Ectodermal cell (in vitro differentiated cells): ENCODE results near the gene NKD2.
A peak's percentile ranks its signal among the peaks of the same experiment; 100 is the strongest.
"Not testable (repeated sequence)": the region's sequence is repeated elsewhere in the genome, so short reads cannot be mapped to it uniquely, and the experiment has no call there.

ENCODE experiments used
- H3K27ac ChIP-seq: 2 replicates; pipeline ENCODE4 v1.7.0; 2013; ENCODE audit warnings: mild to moderate bottlenecking, low read depth, low read length; ENCODE audit not compliant: insufficient read depth, poor library complexity, severe bottlenecking
- H3K27me3 ChIP-seq: 2 replicates; pipeline ENCODE4 v1.7.0; 2013; ENCODE audit warnings: mild to moderate bottlenecking, low read length; ENCODE audit not compliant: insufficient read depth, control insufficient read depth, poor library complexity, severe bottlenecking
- H3K36me3 ChIP-seq: one replicate; pipeline ENCODE4 v1.7.0; 2013; ENCODE audit warnings: low read length; ENCODE audit not compliant: control insufficient read depth, insufficient read depth
- H3K4me1 ChIP-seq: one replicate; pipeline ENCODE4 v1.7.0; 2013; ENCODE audit warnings: low read length; ENCODE audit not compliant: control insufficient read depth, insufficient read depth
- H3K4me3 ChIP-seq: 2 replicates; pipeline ENCODE4 v1.7.0; 2013; ENCODE audit warnings: low read depth, low read length, control low read depth; ENCODE audit not compliant: insufficient read depth
- H3K9me3 ChIP-seq: 2 replicates; pipeline ENCODE4 v1.7.0; 2013; ENCODE audit warnings: mild to moderate bottlenecking, low read length, moderate library complexity; ENCODE audit not compliant: control insufficient read depth
- WGBS, 2 experiments: methylation state at CpG; one replicate each; pipeline ENCODE4 v1.1.7; 2013; ENCODE audit warnings: missing lambda C conversion rate in 2 of 2; 5-methylcytosine and 5-hydroxymethylcytosine counted together

The NKD2 gene

GRCh38 chr5:1000329-1000728 lies 8.3 kb upstream of the NKD2 start:
- H3K27ac ChIP-seq: no peak overlapping the region
- no peaks in the 10 kb centered on the region for H3K9me3 ChIP-seq
- no peak overlapping the region for H3K4me3 ChIP-seq
- H3K27me3 ChIP-seq: peaks cover 24% of the 10 kb centered on the region
- H3K36me3 ChIP-seq: no peaks in the 10 kb centered on the region
- no peaks in the 10 kb centered on the region for H3K4me1 ChIP-seq
- WGBS, 2 experiments: 92 to 93% methylated on average over 9 of the region's 9 CpGs

DNA sequence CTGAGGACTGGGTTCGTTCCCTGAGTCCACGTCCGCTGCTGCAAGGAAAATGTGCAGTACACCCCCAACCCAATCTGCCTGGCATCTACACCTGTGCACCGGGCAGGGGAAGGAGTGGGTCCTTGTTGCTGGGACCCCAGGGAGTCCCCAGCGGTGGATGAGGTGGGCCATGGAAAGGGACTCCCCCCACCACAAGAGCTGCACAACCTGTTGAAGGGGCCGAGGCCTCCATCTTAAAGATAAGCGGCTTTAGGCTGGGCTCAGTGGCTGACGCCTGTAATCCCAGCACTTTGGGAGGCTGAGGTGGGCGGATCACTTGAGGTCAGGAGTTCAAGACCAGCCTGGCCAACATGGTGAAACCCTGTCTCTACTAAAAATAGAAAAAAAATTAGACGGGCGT lies 7.8 kb upstream of the NKD2 start:
- WGBS, 2 experiments: 92% methylated on average over 11 of the region's 11 CpGs
- H3K9me3 ChIP-seq, H3K27ac ChIP-seq, H3K36me3 ChIP-seq, H3K4me3 ChIP-seq, H3K4me1 ChIP-seq: not testable (repeated sequence)
- H3K27me3 ChIP-seq: peaks cover 29% of the 10 kb centered on the region

DNA sequence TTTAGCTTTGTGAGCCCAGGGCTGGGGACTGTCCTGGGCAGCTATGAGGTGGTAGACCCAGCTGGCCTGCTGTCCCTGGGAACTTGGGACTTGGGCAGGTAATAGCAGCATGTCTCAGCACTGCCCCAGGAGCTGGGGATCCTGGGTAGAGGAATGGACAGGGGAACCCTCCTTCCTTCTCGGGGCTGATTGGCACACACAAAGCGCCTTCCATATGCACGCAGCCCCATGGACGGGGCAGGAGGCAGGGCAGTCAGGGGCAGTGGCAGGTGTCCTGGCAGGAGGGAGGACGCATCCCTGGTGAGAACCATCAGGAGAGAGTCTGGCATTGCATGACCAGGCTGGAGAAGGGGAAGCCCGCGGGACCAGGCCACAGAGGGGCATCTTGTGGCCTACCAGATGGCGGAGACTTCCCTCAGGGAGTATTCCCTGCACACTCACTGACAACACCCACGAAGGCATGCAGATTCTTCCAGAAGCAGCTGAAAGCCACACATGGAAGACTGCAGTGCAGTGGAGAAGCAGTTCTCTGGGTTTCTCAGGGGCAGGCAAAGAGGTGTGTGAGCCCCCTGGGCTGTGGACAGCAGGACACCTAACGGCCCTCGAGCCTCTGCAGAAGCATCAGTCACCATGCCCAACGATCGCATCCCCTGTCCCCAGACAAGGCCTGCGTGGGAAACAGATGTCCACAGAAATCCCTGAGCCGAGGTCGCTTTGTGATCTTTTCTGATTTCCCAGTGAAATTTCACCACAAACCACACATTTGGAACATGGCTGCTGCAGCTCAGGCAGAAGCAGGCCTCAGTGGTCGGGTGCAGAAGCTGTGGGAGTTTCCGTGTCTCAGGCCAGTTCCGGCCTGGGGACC lies 7.0 kb upstream of the NKD2 start:
- no peaks in the 10 kb centered on the region for H3K36me3 ChIP-seq
- H3K4me3 ChIP-seq: no peak overlapping the region
- H3K4me1 ChIP-seq: no peaks in the 10 kb centered on the region
- no peak overlapping the region for H3K27ac ChIP-seq
- 92% methylated on average over 19 of the region's 19 CpGs for WGBS, 2 experiments
- H3K9me3 ChIP-seq: no peaks in the 10 kb centered on the region
- peaks cover 37% of the 10 kb centered on the region for H3K27me3 ChIP-seq

GRCh38 chr5:1002271-1002546 lies 6.4 kb upstream of the NKD2 start:
- Histone ChIP-seq H3K4me3 (no peak overlapping the region), H3K36me3 (no peaks in the 10 kb centered on the region), H3K27me3 (peaks cover 43% of the 10 kb centered on the region), H3K4me1 (no peaks in the 10 kb centered on the region), H3K9me3 (no peaks in the 10 kb centered on the region), H3K27ac (no peak overlapping the region)
- 94 to 96% methylated on average over 4 of the region's 4 CpGs for WGBS, 2 experiments

GRCh38 chr5:1002836-1003235 lies 5.8 kb upstream of the NKD2 start:
- Histone ChIP-seq H3K36me3 (no peaks in the 10 kb centered on the region), H3K27me3 (peaks cover 49% of the 10 kb centered on the region), H3K4me1 (no peaks in the 10 kb centered on the region), H3K9me3 (no peaks in the 10 kb centered on the region), H3K4me3 (no peak overlapping the region), H3K27ac (no peak overlapping the region)
- WGBS, 2 experiments: 93 to 94% methylated on average over 13 of the region's 13 CpGs

- WGBS, 2 experiments: 92 to 93% methylated on average over 21 of the region's 21 CpGs
- Histone ChIP-seq H3K9me3 (no peaks in the 10 kb centered on the region), H3K36me3 (no peaks in the 10 kb centered on the region), H3K4me1 (no peaks in the 10 kb centered on the region), H3K27ac (no peak overlapping the region), H3K4me3 (no peak overlapping the region), H3K27me3 (peaks cover 55% of the 10 kb centered on the region)
These were observed 5.2 kb upstream of the NKD2 start for GRCh38 chr5:1003296-1003937.

DNA sequence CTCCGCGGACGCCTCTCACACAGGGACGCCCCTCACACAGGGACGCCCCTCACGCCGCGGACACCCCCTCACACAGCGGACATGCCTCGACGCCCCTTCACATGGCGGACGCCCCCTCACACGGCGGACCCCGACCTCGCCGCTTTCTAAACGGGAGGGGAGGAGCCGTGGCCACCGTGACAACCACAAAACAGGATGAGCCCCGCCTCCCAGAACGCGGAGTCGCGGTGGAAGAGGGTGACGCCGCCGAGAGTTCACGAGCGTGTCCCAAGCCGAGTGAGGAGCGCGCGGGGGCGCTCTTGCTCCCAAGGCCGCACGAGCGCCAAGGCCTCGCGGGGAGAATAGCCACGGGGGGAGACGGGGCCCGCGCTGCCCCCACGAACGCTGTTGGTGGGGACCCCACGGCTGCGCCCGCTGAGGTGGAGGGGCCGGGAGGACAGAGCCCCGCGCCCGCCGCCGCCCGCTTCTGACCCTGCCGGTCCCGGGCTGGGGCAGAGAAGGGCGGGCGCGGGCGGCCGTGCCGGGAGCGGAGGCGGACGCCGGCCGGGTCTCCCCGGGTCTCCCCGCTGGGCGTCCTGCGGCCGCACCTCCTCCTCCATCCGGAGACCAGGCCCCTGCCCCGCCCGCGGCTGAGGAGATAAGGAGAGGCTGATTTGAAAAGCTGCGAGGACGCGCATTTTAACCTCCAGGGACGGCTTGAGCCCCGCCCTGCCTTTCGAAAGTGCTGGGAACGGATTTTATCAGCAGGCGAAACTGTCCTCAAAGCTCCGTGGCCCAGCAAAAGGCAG lies 3.9 kb upstream of the NKD2 start:
- Histone ChIP-seq H3K4me3 (peak overlapping the region; percentile 43), H3K4me1 (peaks cover 3% of the 10 kb centered on the region), H3K27ac (peak overlapping the region; percentile 8), H3K9me3 (no peaks in the 10 kb centered on the region), H3K36me3 (no peaks in the 10 kb centered on the region), H3K27me3 (peaks cover 67% of the 10 kb centered on the region)
- WGBS, 2 experiments: 6 to 7% methylated on average over 88 of the region's 88 CpGs

- 46% methylated on average over 47 of the region's 47 CpGs for WGBS, 2 experiments
- Histone ChIP-seq H3K27me3 (peaks cover 74% of the 10 kb centered on the region), H3K27ac (no peak overlapping the region), H3K9me3 (no peaks in the 10 kb centered on the region), H3K4me1 (peaks cover 3% of the 10 kb centered on the region), H3K4me3 (peak overlapping the region; percentile 43), H3K36me3 (no peaks in the 10 kb centered on the region)
These were observed 3.3 kb upstream of the NKD2 start for GRCh38 chr5:1005249-1005851.

GRCh38 chr5:1005904-1006655 lies 2.5 kb upstream of the NKD2 start:
- Histone ChIP-seq H3K9me3 (no peaks in the 10 kb centered on the region), H3K27ac (no peak overlapping the region), H3K36me3 (no peaks in the 10 kb centered on the region), H3K27me3 (peaks cover 81% of the 10 kb centered on the region), H3K4me1 (peaks cover 3% of the 10 kb centered on the region), H3K4me3 (no peak overlapping the region)
- 94 to 95% methylated on average over 13 of the region's 13 CpGs for WGBS, 2 experiments
